K562 (cell line): Measurements from ENCODE around the gene COPB2. TPM values are rescaled to one million over a fixed set of nuclear protein-coding genes. Genes with fewer than 3 reads are reported as not detected.

Source experiments
- ESRRA ChIP-seq: fragments of 450-650 bp; IDR thresholded peaks from 2 replicates; pipeline ENCODE4 v1.6.1; 2014; ENCODE audit warnings: low read depth, mild to moderate bottlenecking, moderate library complexity, borderline replicate concordance
- IRF2 ChIP-seq: sonication (generic); formaldehyde crosslinking; IDR thresholded peaks from 2 replicates; pipeline ENCODE4 v1.8.1; 2022; ENCODE audit warnings: mild to moderate bottlenecking, missing genetic modification reagents
- KAT7 ChIP-seq: sonication (generic); formaldehyde crosslinking; IDR thresholded peaks from 2 replicates; pipeline ENCODE4 v1.8.0; 2022; ENCODE audit warnings: missing genetic modification reagents, mild to moderate bottlenecking, borderline replicate concordance
- MYC ChIP-seq, 2 experiments: fragments of 250-450 bp in 1 of 2; sonication (Bioruptor Pico) in 1 of 2; IDR thresholded peaks; 2 replicates each; pipeline versions ENCODE4 v1.5.1 to v1.6.1; 2012 to 2021; ENCODE audit warnings: low read depth in 2 of 2, borderline replicate concordance in 1 of 2, improper control_type of control experiment in 1 of 2, low read length in 1 of 2, mild to moderate bottlenecking in 1 of 2, moderate library complexity in 1 of 2
- NR2C2 ChIP-seq, 2 experiments: fragments of 200-800 bp in 1 of 2; sonication (Bioruptor generic) in 1 of 2; sonication (generic) in 1 of 2; formaldehyde crosslinking in 1 of 2; IDR thresholded peaks; 2 replicates each; pipeline versions ENCODE4 v1.6.1 to v1.8.0; 2016 to 2022; ENCODE audit warnings: mild to moderate bottlenecking in 1 of 2, missing compliant biosample characterization in 1 of 2, missing genetic modification characterization in 1 of 2, missing genetic modification reagents in 1 of 2
- POLR2G ChIP-seq: fragments of 200-400 bp; formaldehyde crosslinking; IDR thresholded peaks from 2 replicates; pipeline ENCODE4 v1.6.1; 2017; ENCODE audit warnings: low read depth, mild to moderate bottlenecking, antibody characterized with exemption, low read length, moderate library complexity
- PRPF4 ChIP-seq: fragments of 200-400 bp; formaldehyde crosslinking; IDR thresholded peaks from one replicate; pipeline ENCODE4 v1.6.1; 2017; ENCODE audit warnings: low read length, low read depth, mild to moderate bottlenecking; ENCODE audit not compliant: insufficient read depth, poor library complexity, severe bottlenecking
- RBFOX2 ChIP-seq: fragments of 200-400 bp; formaldehyde crosslinking; IDR thresholded peaks from 2 replicates; pipeline ENCODE4 v1.6.1; 2017; ENCODE audit warnings: low read depth, mild to moderate bottlenecking, low read length, moderate library complexity
- RBM14 ChIP-seq: fragments of 200-400 bp; formaldehyde crosslinking; IDR thresholded peaks from 2 replicates; pipeline ENCODE4 v1.6.1; 2018; ENCODE audit warnings: low read depth, mild to moderate bottlenecking, low read length, moderate library complexity, borderline replicate concordance; ENCODE audit not compliant: insufficient read depth
- SMARCA5 ChIP-seq: fragments of 450-650 bp; IDR thresholded peaks from 2 replicates; pipeline ENCODE4 v1.6.1; 2016
- SREBF1 ChIP-seq: fragments of 150-350 bp; IDR thresholded peaks from 2 replicates; pipeline ENCODE4 v1.6.1; 2014; ENCODE audit warnings: antibody characterized with exemption, low read depth, low read length, borderline replicate concordance
- SRSF1 ChIP-seq: fragments of 200-400 bp; formaldehyde crosslinking; IDR thresholded peaks from 2 replicates; pipeline ENCODE4 v1.6.1; 2017; ENCODE audit warnings: mild to moderate bottlenecking, low read depth, low read length, moderate library complexity
- SRSF3 ChIP-seq: fragments of 200-400 bp; formaldehyde crosslinking; IDR thresholded peaks from 2 replicates; pipeline ENCODE4 v1.6.1; 2016; ENCODE audit warnings: mild to moderate bottlenecking, low read length, moderate library complexity; ENCODE audit not compliant: insufficient read depth
- TARDBP ChIP-seq: fragments of 450-650 bp; IDR thresholded peaks from 2 replicates; pipeline ENCODE4 v1.6.1; 2016
- TFAP4 ChIP-seq: sonication (generic); formaldehyde crosslinking; IDR thresholded peaks from 2 replicates; pipeline ENCODE4 v1.8.0; 2022; ENCODE audit warnings: missing genetic modification reagents, mild to moderate bottlenecking, moderate library complexity, borderline replicate concordance
- THAP7 ChIP-seq: fragments of 250-450 bp; sonication (Bioruptor Pico); IDR thresholded peaks from 2 replicates; pipeline ENCODE4 v1.5.0; 2021
- YBX1 ChIP-seq: fragments of 450-650 bp; IDR thresholded peaks from 2 replicates; pipeline ENCODE4 v1.7.1; 2016; ENCODE audit warnings: mild to moderate bottlenecking
- ZBTB2 ChIP-seq: fragments of 450-650 bp; IDR thresholded peaks from 2 replicates; pipeline ENCODE4 v1.6.1; 2016; ENCODE audit warnings: antibody characterized with exemption
- ZNF282 ChIP-seq: sonication (generic); formaldehyde crosslinking; IDR thresholded peaks from 2 replicates; pipeline ENCODE4 v1.8.1; 2023; ENCODE audit warnings: missing genetic modification reagents
- ZNF431 ChIP-seq: sonication (generic); formaldehyde crosslinking; IDR thresholded peaks from 2 replicates; pipeline ENCODE4 v1.8.0; 2022; ENCODE audit warnings: mild to moderate bottlenecking, missing genetic modification reagents
- ZNF668 ChIP-seq: fragments of 250-450 bp; sonication (Bioruptor Pico); IDR thresholded peaks from 2 replicates; pipeline ENCODE4 v1.8.0; 2022; ENCODE audit warnings: mild to moderate bottlenecking, inconsistent platforms
- polyA plus RNA-seq, 8 experiments: library from polyadenylated mRNA; depleted of rRNA in 4 of 8; stranded (reverse) in 5 of 8; unstranded in 3 of 8; fragments of >200 nt; fragmentation: Nextera tagmentation in 2 of 8; fragmentation: Illumina TruSeq in 1 of 8; extraction: Ambion mirVana in 2 of 8; extraction: Trizol in 1 of 8; gene quantifications; 2 replicates each; pipeline versions ENCODE4 v1.2.1 to v1.2.3, GENCODE V29; 2011 to 2014; ENCODE audit warnings: inconsistent platforms in 1 of 8, missing spikeins in 1 of 8
- total RNA-seq, 7 experiments: library from RNA; depleted of rRNA in 6 of 7; stranded (reverse); fragments of >200 nt in 6 of 7; fragmentation: Illumina TruSeq in 2 of 7; extraction: Trizol in 2 of 7; gene quantifications; 2 replicates each; pipeline versions ENCODE4 v1.2.1 to v1.2.3, GENCODE V29; 2011 to 2021; ENCODE audit warnings: low replicate concordance in 1 of 7
- TF ChIP-seq, protein P1 (sequence below): fragments of 450-650 bp; formaldehyde crosslinking; IDR thresholded peaks from 2 replicates; pipeline ENCODE4 v1.4.0; 2022; ENCODE audit warnings: mild to moderate bottlenecking, moderate library complexity

Gene COPB2
- total and polyA plus RNA-seq, 9 of the 15 experiments (the other 6 are each of a cell fraction or from before 2014, with no cell fraction given): 64.3 to 189 (median 130) TPM

- TF ChIP-seq TFAP4 (CRISPR knock-in tag): peak; percentile 84
- no peak for TF ChIP-seq SMARCA5
- no peak for TF ChIP-seq ZNF668
- TF ChIP-seq IRF2: no peak
- no peak for TF ChIP-seq NR2C2 (CRISPR knock-in tag; IDR thresholded peaks at IDR 0.05)
- TF ChIP-seq NR2C2 (tag; IDR thresholded peaks at IDR 0.05): no peak; the same call in 1 of the 2 replicates
- TF ChIP-seq POLR2G: peak; percentile 86
- peak; percentile 13; the same call in 1 of the 2 replicates for TF ChIP-seq MYC (IDR thresholded peaks at IDR 0.05; ENCODE audit: low read depth, low read length)
- TF ChIP-seq MYC (CRISPR knock-in tag; IDR thresholded peaks at IDR 0.05; ENCODE audit: borderline replicate concordance, low read depth): 0 out of 2 replicates have a peak, but pooled peaks have one; percentile 6
- no peak for TF ChIP-seq PRPF4
- no peak for TF ChIP-seq KAT7
- TF ChIP-seq YBX1: no peak
- TF ChIP-seq THAP7 (CRISPR knock-in tag): no peak
- no peak for TF ChIP-seq SRSF1
- peak; percentile 76 for TF ChIP-seq TARDBP
- TF ChIP-seq ESRRA: peak; percentile 33; the same call in 1 of the 2 replicates
- peak; percentile 93 for TF ChIP-seq RBFOX2
- TF ChIP-seq SREBF1: no peak
- no peak for TF ChIP-seq SRSF3
- no peak for TF ChIP-seq ZNF282 (CRISPR knock-in tag)
- TF ChIP-seq RBM14: no peak
- peak; percentile 89 for TF ChIP-seq ZBTB2
- TF ChIP-seq, protein P1, sequence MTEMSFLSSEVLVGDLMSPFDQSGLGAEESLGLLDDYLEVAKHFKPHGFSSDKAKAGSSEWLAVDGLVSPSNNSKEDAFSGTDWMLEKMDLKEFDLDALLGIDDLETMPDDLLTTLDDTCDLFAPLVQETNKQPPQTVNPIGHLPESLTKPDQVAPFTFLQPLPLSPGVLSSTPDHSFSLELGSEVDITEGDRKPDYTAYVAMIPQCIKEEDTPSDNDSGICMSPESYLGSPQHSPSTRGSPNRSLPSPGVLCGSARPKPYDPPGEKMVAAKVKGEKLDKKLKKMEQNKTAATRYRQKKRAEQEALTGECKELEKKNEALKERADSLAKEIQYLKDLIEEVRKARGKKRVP (CRISPR knock-in tag): no peak
- peak; percentile 36; the same call in 1 of the 2 replicates for TF ChIP-seq ZNF431 (CRISPR knock-in tag)
Measured at GRCh38 chr3:139389552-139390368, at the start of gene COPB2 (continued).
